GM21825 (cell line): ENCODE data around the gene RSRC2.
"Not testable (repeated sequence)": the region's sequence is repeated elsewhere in the genome, so short reads cannot be mapped to it uniquely, and the experiment has no call there.

ENCODE experiments used
- ATAC-seq: cut with Tn5 transposase; IDR thresholded peaks from one replicate; pipeline ENCODE4 v1.9.1; 2021; ENCODE audit warnings: mild to moderate bottlenecking, moderate library complexity; ENCODE audit not compliant: unreplicated experiment

The RSRC2 gene

GRCh38 chr12:122486805-122487426 is 39.8 kb downstream of the RSRC2 start:
- no peak for ATAC-seq

DNA sequence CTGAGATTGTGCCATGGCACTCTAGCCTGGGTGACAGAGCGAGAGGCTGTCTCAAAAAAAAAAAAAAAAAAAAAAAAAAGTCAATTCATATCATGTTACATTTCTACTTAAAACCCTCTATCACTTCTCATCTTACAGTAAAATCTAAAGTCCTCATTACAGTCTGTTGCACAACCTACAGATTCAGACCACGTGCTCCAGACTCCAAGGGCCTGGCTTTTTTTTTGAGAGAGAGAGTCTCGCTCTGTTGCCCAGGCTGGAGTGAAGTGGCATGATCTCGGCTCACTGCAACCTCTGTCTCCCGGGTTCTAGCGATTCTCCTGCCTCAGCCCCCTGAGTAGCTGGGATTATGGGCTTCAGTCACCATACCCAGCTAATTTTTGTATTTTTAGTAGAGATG is 40.4 kb downstream of the RSRC2 start:
- not testable (repeated sequence) for ATAC-seq

DNA sequence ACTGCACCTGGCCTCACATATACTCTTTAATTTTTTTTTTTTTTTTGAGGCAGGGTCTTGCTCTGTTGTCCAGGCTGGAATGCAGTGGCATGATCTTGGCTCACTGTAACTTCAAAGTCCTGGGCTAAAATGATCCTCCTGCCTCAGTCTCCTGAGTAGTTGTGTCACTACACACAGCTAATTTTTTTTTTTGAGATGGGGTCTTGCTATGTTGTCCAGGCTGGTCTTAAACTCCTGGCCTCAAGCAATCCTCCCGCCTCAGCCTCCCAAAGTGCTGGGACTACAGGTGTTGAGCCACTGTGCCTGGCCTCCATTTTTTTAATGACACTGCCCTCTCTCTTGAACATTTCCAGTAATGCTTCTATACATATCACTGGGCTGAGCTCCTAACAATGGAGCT is 42.4 kb downstream of the RSRC2 start:
- ATAC-seq, result not testable (repeated sequence)

GRCh38 chr12:122483969-122484368 is 42.8 kb downstream of the RSRC2 start:
- ATAC-seq, result no peak

DNA sequence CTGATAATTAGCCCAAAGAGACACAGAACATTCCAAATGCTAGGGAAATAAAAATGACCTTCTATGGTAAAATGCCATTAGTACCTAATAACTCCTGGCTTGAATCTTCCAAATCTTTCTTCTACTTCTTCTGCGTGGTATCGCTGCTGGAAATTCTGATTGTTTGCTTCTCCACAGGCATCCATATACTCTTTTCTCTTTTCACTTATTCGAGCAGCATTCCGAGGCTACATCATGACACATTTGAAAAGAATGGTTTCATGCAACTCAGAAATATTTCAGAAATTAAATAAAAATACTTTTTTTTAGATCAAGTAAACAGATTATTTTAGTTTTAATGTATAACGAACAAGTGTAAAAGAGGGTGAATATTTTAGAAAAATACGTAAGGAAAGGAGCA is 44.9 kb downstream of the RSRC2 start:
- ATAC-seq, result no peak

DNA sequence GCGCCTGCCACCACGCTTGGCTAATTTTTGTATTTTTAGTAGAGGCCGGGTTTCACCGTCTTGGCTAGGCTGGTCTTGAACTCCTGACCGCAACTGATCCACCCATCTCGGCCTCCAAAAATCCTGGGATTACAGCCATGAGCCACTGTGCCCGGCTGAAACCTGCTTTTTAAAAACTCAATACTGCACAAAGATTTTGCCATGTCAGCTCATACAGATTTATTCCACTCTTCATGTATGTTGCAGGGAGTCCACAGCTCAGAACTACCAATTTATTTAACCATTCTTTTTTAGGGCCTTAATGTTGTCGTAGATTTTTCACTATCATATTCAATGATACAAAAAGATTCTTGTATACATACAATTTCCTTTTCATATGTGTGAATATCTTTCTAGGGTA is 46.0 kb downstream of the RSRC2 start:
- ATAC-seq, result no peak

DNA sequence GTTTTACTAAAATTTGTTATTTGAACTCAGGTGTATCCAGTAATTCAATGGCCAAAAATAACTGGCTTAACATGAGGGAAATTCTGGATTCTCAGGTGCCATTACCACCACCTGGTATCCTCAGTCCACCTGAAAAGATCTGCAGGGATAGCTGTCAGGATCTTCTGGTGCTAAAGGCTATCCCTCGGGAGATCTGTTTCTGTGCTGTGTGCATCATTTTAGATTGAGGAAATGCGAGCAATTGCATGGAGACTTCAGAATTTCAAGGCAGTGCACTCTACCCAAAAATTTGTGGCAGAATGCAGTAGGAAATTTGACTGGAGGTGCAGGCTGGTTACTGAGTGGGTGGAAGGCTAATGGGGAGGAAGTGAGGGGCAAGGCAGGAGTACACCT is 52.4 kb downstream of the RSRC2 start:
- ATAC-seq, result peak; percentile 12

DNA sequence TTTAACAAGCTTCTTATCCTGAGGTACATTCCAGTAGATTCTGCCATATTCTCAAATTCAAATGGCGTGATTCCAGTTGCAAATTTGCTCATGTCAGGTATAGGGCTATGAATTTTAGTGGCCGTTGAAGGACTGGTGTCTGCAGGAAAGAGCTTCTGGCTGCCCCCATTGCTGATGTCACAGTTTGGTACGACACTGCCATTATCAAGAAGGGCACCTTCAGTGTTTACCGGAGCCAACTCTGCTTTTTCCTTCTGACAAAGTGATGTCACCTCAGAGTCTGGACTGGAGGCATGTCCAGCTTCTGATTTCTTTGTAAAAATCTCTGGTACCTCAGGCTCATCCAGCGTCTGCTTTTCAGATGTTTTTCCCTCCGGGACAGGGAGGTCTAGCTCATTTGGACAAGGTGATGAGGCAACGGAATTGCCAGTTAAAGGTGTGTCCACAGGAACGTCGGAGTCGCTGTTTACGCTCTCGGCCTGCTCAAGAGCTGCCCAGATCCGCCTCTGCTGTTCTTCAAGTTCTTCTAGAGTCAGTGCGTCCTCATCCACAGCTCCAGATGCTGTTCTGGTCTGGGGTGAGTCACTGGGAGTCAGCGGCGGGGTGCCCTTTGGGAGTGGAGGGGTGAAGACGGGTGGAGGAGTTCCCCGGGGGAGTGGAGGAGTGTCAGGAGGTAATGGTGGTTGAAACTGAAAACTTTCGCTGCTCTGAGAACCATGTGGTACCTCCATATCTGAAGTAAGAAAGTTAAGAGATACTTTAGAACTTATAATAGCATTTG is 53.0 kb downstream of the RSRC2 start:
- ATAC-seq, result peak; percentile 65

DNA sequence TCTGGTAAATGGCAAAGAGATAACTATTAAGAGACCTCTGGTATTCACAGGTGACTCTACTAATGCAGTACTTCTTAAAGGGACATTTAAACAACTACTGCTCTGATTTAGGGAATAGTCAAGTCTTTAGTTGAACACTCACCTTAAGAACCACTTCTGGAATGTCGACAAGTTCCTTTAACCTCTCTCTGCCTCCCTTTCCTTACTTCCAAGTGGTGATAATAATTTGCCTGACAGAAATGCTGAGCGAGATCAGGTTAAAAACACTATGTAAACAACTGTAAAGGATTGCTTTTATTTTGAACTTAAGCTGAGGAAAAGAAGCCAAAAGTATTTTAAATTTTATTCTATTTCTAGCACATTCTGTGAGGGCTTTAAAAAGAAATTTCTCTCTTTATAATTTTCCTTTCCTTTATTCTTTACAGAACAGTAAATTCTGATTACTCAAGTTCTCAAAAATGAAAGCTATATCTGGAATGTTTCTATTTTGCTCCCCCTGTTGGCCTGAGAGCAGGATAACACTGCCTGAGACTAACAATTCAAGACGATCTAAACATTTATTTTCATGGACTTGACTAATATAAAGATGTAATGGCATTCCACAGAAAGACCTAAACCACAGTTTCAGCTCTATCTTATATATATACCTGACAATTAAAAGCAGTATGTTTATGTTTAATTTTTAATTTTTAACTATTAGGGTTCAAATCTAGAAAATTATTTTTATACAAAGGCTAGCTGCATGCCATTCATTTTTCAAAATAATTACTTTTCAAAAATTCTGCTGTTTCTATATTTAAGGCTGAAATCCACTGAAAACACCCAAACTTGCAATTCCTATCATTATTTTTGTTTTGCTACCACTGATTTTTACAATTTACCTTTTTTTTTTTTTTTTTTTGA is 55.2 kb downstream of the RSRC2 start:
- no peak for ATAC-seq

- ATAC-seq, result not testable (repeated sequence)
These were observed 56.2 kb downstream of the RSRC2 start for GRCh38 chr12:122470576-122470975.

DNA sequence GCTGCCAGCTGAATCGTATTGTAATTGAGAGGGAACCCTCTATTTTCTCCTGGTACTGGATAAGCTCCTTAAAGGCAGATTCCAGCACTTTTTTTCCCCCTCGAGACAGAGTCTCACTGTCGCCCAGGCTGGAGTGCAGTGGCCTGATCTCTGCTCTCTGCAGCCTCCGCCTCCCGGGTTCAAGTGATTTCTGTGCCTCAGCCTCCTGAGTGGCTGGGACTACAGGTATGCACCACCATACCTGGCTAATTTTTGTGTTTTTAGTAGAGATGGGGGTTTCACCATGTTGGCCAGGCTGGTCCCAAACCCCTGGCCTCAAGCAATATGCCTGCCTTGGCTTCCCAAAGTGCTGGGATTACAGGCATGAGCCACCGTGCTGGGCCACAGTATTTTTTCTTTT is 56.9 kb downstream of the RSRC2 start:
- not testable (repeated sequence) for ATAC-seq

DNA sequence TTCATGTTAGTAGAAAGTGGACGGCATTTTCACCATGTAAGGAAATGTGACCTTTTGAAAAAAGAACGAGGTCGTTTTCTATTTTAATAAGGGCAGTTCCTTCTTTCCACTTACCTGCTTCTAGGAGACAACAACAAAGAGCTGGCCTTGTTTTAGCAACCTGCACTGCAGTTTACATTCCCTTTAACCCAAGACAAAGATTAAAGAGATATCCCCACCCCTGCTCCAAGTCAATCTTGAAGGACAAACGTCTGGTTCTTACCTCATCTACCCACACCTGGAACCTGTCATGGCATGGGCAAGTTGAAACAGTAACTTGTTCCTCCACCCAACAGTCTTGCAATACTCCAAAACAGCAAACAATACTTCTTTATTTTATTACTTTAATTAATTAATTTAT is 58.8 kb downstream of the RSRC2 start:
- no peak for ATAC-seq

DNA sequence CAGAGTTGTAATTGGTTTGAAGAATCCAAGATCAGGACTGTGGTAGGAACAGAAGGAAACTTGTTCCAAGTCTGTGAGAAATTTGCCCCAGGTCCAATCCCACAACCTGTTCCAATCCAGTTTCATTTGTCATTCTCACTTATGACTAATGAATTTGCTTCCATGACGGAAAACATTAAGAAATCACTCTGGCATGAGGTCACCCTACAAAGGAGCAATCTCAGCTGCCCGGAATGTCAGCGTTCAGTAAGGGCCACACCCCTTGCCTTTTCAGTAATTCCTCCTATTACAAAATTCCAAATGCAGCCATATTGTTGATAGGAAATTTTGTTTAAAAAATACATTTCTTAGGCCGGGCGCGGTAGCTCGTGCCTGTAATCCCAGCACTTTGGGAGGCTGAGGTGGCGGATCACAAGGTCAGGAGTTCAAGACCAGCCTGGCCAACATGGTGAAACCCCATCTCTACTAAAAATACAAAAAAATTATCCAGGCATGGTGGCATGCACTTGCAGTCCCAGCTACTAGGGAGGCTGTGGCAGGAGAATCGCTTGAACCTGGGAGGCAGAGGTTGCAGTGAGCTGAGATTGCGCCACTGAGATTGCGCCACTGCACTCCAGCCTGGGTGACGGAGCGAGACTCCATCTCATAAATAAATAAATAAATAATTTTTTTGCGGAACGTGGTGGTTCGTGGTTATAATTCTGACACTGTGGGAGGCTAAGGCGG is 62.3 kb downstream of the RSRC2 start:
- not testable (repeated sequence) for ATAC-seq

DNA sequence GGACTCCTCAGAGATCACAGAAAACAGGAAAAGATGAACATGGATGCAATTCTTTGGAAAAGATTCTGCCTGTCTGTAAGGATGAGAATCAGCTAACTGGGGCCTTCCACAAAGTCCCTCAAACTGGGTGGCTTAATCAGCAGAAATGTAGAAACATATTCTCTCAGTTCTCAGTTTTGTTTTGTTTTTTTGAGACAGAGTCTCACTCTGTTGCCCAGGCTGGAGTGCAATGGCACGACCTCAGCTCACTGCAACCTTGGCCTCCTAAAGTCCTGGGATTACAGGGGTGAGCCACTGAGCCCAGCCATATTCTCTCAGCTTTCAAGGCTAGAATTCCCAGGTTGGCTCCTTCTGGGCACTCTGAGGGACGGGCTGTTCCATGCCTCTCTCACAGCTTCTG is 66.1 kb downstream of the RSRC2 start:
- ATAC-seq, result no peak

- ATAC-seq, result no peak
These were observed 66.7 kb downstream of the RSRC2 start for GRCh38 chr12:122460061-122460460.

DNA sequence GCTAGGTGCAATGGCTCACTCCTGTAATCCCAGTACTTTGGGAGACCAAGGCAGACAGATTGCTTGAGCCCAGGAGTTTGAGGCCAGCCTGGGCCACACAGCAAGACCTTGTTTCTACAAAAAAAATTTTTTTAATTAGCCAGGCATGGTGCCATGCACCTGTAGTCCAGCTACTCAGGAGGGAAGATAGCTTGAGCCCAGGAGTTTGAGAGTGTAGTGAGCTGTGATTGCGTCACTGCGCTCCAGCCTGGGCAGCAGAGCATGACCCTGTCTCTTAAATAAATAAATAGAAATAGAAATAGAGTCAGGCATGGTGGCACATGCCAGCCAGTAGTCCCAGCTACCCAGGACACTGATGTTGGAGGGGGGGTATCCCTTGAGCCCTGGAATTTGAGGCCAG is 67.5 kb downstream of the RSRC2 start:
- ATAC-seq, result no peak

- ATAC-seq, result no peak
These were observed 68.4 kb downstream of the RSRC2 start for GRCh38 chr12:122458105-122459035.

GRCh38 chr12:122457627-122458026 is 69.1 kb downstream of the RSRC2 start:
- ATAC-seq, result no peak

DNA sequence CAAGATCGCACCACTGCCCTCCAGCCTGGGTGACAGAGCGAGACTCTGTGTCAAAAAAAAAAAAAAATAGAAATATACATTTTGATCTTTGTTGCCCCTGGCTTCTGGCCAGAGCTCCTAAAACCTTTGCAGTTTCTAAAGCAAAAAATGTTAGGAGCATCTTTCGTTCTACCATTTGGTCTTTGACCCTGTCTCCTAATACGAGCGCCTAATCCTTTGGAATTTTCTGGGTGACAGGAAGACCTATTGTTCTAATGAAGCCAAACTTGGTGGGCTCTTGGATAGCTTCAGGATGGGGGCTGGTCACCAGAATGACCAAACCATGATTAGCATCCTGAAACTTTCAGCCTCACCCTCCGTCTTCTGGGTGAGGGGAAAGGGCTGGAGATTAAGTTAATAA is 72.0 kb downstream of the RSRC2 start:
- ATAC-seq, result no peak

GRCh38 chr12:122454250-122454721 is 72.5 kb downstream of the RSRC2 start:
- ATAC-seq, result no peak
